WTC11 (cell line): ENCODE data around the gene PI4KA.
"Not testable (repeated sequence)": the region's sequence is repeated elsewhere in the genome, so short reads cannot be mapped to it uniquely, and the experiment has no call there.

Experiments used
- NR2C2 ChIP-seq: sonication (generic); formaldehyde crosslinking; IDR thresholded peaks from 2 replicates; pipeline ENCODE4 v1.8.0; 2022; ENCODE audit warnings: mild to moderate bottlenecking, missing genetic modification reagents
- ZBTB21 ChIP-seq: sonication (generic); formaldehyde crosslinking; IDR thresholded peaks from 2 replicates; pipeline ENCODE4 v1.8.1; 2023; ENCODE audit warnings: mild to moderate bottlenecking, missing genetic modification reagents, borderline replicate concordance
- TF ChIP-seq, protein P1 (sequence below): sonication (generic); formaldehyde crosslinking; conservative IDR thresholded peaks from 2 replicates; pipeline ENCODE4 v1.8.1; 2022; ENCODE audit warnings: mild to moderate bottlenecking, missing genetic modification reagents
- TF ChIP-seq, protein P2 (sequence below): fragments of 200-600 bp; IDR thresholded peaks from 2 replicates; pipeline ENCODE4 v1.8.0; 2022; ENCODE audit warnings: antibody characterized with exemption

DNA sequence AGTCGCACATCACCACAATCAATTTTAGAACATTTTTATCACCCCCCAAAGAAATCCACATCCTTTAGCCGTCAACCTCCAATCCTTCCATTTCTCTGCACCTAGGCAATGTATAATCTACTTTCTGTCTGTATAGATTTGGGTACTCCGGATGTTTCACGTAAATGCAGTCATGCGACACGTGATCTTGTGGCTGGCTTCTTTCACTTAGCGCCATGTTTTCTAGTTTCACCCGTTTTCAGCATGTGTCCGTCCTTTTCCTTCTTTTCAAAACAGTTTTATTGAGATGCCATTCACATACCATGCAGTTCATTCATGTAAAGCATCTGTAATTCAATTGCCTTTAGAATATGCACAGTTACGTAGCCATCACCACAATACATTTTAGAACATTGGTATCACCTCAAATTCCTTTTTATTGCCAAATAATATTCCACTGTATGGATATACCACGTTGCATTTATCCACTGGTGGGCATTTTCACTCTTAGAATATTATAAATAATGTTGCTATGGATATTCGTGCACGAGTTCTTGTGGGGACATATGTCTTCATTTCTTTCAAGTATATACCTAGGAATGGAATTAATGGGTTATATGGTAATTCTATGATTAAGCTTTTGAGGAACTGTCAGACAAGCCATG lies 179.7 kb downstream of the PI4KA start:
- not testable (repeated sequence) for TF ChIP-seq ZBTB21, NR2C2 (CRISPR knock-in tag)
- TF ChIP-seq, protein P1, sequence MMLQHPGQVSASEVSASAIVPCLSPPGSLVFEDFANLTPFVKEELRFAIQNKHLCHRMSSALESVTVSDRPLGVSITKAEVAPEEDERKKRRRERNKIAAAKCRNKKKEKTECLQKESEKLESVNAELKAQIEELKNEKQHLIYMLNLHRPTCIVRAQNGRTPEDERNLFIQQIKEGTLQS (CRISPR knock-in tag): not testable (repeated sequence)
- TF ChIP-seq, protein P2, sequence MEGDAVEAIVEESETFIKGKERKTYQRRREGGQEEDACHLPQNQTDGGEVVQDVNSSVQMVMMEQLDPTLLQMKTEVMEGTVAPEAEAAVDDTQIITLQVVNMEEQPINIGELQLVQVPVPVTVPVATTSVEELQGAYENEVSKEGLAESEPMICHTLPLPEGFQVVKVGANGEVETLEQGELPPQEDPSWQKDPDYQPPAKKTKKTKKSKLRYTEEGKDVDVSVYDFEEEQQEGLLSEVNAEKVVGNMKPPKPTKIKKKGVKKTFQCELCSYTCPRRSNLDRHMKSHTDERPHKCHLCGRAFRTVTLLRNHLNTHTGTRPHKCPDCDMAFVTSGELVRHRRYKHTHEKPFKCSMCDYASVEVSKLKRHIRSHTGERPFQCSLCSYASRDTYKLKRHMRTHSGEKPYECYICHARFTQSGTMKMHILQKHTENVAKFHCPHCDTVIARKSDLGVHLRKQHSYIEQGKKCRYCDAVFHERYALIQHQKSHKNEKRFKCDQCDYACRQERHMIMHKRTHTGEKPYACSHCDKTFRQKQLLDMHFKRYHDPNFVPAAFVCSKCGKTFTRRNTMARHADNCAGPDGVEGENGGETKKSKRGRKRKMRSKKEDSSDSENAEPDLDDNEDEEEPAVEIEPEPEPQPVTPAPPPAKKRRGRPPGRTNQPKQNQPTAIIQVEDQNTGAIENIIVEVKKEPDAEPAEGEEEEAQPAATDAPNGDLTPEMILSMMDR: not testable (repeated sequence)
